HG02763 (cell line): ENCODE measurements around the gene GUCY2D.

Source experiments
- ATAC-seq: cut with Tn5 transposase; IDR thresholded peaks from one replicate; pipeline ENCODE4 v1.9.1; 2021; ENCODE audit warnings: mild to moderate bottlenecking, moderate library complexity; ENCODE audit not compliant: unreplicated experiment

GUCY2D gene

GRCh38 chr17:8062435-8062806, 60.0 kb downstream of the GUCY2D start:
- no peak for ATAC-seq

GRCh38 chr17:8062807-8063483, 60.5 kb downstream of the GUCY2D start:
- ATAC-seq: no peak

GRCh38 chr17:8063761-8064534, 61.5 kb downstream of the GUCY2D start:
- no peak for ATAC-seq

GRCh38 chr17:8064561-8065019, 62.2 kb downstream of the GUCY2D start:
- ATAC-seq: no peak

- no peak for ATAC-seq
Measured at GRCh38 chr17:8066841-8067775, 64.7 kb downstream of the GUCY2D start.

GRCh38 chr17:8067806-8068205, 65.4 kb downstream of the GUCY2D start:
- ATAC-seq: no peak

- ATAC-seq: no peak
Measured at GRCh38 chr17:8068736-8069586, 66.5 kb downstream of the GUCY2D start.

- no peak for ATAC-seq
Measured at GRCh38 chr17:8069587-8069860, 67.1 kb downstream of the GUCY2D start.
